ENCODE results near the gene UBE2Q1.

UBE2Q1 gene

DNA sequence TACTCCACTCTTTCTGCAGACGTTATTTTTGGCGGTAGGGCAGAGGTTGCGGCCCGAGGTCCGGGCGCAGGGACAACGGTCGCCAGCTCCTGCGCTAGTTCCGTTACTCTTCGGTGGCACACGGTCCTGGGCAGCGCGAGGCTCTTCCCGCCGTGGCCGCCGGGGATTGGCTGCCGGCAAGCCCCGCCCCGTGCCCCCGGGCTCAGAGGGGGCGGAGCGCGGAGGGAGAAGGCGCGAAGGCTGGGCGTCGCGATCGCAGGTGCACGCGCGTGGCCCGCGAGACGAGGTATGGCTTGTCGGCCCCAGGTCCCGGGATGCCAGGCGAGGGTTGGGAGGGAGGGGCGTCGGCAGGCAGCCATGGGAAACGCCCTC is 55.7 kb downstream of the UBE2Q1 start:
- CTCF ChIA-PET: no interaction called here

DNA sequence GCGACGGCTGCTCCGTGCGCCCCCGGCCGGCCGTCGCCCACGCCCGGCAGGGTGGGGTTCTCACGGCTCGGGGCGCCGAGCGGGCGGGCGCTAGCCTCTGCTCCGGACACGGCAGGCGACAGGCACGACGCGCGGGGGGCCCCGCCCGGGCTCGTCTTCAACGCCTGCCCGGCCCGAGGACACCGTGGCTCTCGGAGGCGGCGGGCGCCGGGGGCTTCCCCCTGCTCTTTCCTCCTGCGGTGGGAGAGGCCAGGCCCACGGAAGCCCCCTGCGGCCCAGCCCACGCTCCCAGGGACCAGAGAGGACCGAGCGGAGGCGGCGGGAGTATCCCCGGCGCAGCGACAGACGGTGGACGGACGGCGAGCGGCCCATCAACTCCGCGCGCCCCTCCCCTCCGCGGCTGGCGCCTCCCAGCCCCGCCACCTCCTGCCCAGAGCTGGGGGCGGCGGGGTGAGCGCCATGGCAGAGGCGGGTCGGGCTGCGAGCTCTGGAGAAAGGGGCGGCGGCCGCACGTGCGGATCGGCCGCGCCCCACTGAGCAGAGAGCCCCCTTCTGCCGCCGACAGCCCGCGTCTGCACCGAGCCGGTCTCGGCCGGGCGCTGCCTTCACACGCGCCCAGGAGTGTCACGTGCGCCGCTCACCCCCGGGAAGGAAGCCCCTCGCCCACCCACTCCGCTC is 56.3 kb downstream of the UBE2Q1 start, which contains the start of the genes SHE and TDRD10:
SHE (minus strand) TSS at position 347 of the 678 bp plus-strand sequence. CDS start 386 bp downstream, outside the sequence.
TDRD10 (plus strand) TSS at position 154 of the 678 bp plus-strand sequence. CDS start 4,685 bp downstream, outside the sequence.
- no peak for DNase-seq (ENCODE audit: extremely low spot score)
- ChIA-PET POLR2A (no interaction called here), CTCF (no interaction called here)
- TF ChIP-seq SUZ12 (IDR thresholded peaks at IDR 0.05): no peak
- no peak for TF ChIP-seq TARDBP (IDR thresholded peaks at IDR 0.05)
- TF ChIP-seq LEF1 (IDR thresholded peaks at IDR 0.05; ENCODE audit: borderline replicate concordance): no peak
- no peak for TF ChIP-seq FOXK2 (IDR thresholded peaks at IDR 0.05)
- TF ChIP-seq L3MBTL2 (conservative IDR thresholded peaks at IDR 0.05): no peak
- TF ChIP-seq CTBP1 (IDR thresholded peaks at IDR 0.05; ENCODE audit: borderline replicate concordance): no peak
- TF ChIP-seq FOXA1 (IDR thresholded peaks at IDR 0.05): no peak
- TF ChIP-seq ELF4 (IDR thresholded peaks at IDR 0.05): no peak
- no peak for TF ChIP-seq SP1 (IDR thresholded peaks at IDR 0.05)
- TF ChIP-seq BHLHE40 (IDR thresholded peaks at IDR 0.05; ENCODE audit: borderline replicate concordance): no peak
- TF ChIP-seq HDGF (IDR thresholded peaks at IDR 0.05; ENCODE audit: borderline replicate concordance): no peak
- TF ChIP-seq, protein P1, sequence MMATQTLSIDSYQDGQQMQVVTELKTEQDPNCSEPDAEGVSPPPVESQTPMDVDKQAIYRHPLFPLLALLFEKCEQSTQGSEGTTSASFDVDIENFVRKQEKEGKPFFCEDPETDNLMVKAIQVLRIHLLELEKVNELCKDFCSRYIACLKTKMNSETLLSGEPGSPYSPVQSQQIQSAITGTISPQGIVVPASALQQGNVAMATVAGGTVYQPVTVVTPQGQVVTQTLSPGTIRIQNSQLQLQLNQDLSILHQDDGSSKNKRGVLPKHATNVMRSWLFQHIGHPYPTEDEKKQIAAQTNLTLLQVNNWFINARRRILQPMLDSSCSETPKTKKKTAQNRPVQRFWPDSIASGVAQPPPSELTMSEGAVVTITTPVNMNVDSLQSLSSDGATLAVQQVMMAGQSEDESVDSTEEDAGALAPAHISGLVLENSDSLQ (IDR thresholded peaks at IDR 0.05): no peak

More for the DNA sequence above, 55.7 kb downstream of the UBE2Q1 start:
- no peak for TF ChIP-seq NFRKB (IDR thresholded peaks at IDR 0.05)
- TF ChIP-seq L3MBTL2 (conservative IDR thresholded peaks at IDR 0.05): no peak
- TF ChIP-seq FOXM1 (IDR thresholded peaks at IDR 0.05; ENCODE audit: borderline replicate concordance): no peak
- TF ChIP-seq, protein P1 (IDR thresholded peaks at IDR 0.05): no peak
- TF ChIP-seq CTBP1 (IDR thresholded peaks at IDR 0.05; ENCODE audit: borderline replicate concordance): no peak
- TF ChIP-seq BHLHE40 (IDR thresholded peaks at IDR 0.05; ENCODE audit: borderline replicate concordance): no peak
- no peak for TF ChIP-seq SUZ12 (IDR thresholded peaks at IDR 0.05)
- TF ChIP-seq SP1 (IDR thresholded peaks at IDR 0.05): no peak
- no peak for TF ChIP-seq ELF4 (IDR thresholded peaks at IDR 0.05)
- TF ChIP-seq FOXA1 (IDR thresholded peaks at IDR 0.05): no peak
- TF ChIP-seq TARDBP (IDR thresholded peaks at IDR 0.05): no peak
- no peak for TF ChIP-seq ARNT (IDR thresholded peaks at IDR 0.05)
- TF ChIP-seq FOXK2 (IDR thresholded peaks at IDR 0.05): no peak
- TF ChIP-seq LEF1 (IDR thresholded peaks at IDR 0.05; ENCODE audit: borderline replicate concordance): no peak
- TF ChIP-seq ZNF384 (IDR thresholded peaks at IDR 0.05): no peak
- no peak for TF ChIP-seq HDGF (IDR thresholded peaks at IDR 0.05; ENCODE audit: borderline replicate concordance)
- POLR2A ChIA-PET: no interaction called here
- DNase-seq (ENCODE audit: extremely low spot score): no peak

DNA sequence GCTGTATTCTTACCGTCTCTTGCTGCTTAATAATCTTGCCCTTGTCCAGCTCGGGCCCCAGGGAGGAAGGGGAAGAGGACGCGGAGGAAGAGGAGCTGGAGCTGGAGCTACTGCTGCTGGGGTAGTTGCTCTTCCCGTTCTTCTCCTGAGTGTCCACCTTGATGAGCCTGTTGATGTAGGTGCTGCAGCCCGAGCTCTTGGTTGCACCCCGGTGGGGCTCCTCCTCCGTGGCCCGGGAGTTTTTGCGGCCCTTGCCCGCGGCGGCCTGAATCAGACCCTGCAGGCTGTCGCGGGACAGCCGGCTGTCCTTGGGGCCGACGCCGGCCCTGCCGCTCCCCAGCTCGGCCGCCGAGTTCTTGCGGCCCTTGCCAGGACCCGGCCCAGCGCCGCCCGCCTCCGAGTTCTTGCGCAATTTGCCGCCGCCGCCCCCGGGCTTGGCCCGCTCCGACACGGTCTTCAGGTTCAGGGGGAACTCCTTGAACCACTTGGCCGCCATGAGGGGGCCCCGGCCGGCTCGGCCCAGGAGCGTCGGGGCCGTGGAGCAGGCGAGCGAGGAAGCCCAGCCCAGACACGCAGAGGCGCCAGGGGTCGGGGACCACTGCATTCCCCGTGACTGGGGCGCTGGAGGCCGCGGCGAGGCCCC is 56.9 kb downstream of the UBE2Q1 start:
- no peak for DNase-seq (ENCODE audit: extremely low spot score)
- POLR2A ChIA-PET: no interaction called here
- CTCF ChIA-PET: no interaction called here

DNA sequence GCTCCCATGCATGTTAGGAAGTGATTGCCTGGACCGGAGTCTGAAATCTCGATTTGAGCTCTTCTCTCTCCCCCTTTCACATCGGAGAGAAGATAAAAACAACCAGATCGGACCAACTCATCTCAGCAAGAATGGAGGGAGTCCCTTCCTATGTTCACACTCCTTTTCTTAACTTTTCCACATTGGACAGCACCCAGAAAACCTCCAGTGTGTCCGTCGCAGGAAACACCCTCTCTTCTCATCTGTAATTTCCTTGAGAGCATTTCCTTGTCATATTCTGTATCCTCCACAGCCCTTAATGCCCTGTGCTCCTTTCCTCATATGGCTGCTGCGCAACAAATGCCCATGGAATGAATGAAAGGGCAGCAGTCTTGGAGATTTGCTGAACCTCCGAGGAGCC is 57.9 kb downstream of the UBE2Q1 start:
- TF ChIP-seq ZNF384 (IDR thresholded peaks at IDR 0.05) (no peak), L3MBTL2 (conservative IDR thresholded peaks at IDR 0.05) (no peak), FOXK2 (IDR thresholded peaks at IDR 0.05) (no peak), NFRKB (IDR thresholded peaks at IDR 0.05) (no peak), ARNT (IDR thresholded peaks at IDR 0.05) (no peak), HDGF (IDR thresholded peaks at IDR 0.05; ENCODE audit: borderline replicate concordance) (no peak)
- no peak for DNase-seq (ENCODE audit: extremely low spot score)
- ChIA-PET POLR2A (no interaction called here), CTCF (no interaction called here)

More for the DNA sequence above, 56.9 kb downstream of the UBE2Q1 start:
- no peak for TF ChIP-seq FOXK2 (IDR thresholded peaks at IDR 0.05)
- no peak for TF ChIP-seq SUZ12 (IDR thresholded peaks at IDR 0.05)

DNA sequence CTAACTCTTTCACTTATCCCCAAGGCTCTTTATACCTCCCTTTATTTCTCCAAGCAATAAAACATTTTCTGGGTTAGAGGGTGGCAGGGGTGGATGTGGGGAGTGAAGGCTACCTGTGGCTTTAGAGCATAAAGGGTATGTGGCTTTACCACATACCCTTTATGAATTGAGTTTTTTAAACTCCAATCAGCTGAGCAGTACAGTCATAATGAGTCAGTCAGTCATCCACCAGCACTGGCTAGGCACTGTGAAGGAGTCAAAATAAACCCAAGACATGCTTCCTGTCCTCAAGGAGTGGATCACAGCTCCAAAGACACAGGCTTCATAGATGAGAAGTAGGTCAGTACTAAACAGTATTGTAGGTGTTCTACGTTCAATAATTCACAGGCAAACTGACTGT is 59.0 kb downstream of the UBE2Q1 start:
- DNase-seq (ENCODE audit: extremely low spot score): no peak
- ChIA-PET POLR2A (no interaction called here), CTCF (no interaction called here)
- TF ChIP-seq FOXM1 (IDR thresholded peaks at IDR 0.05; ENCODE audit: borderline replicate concordance) (no peak), L3MBTL2 (conservative IDR thresholded peaks at IDR 0.05) (no peak), ELF4 (IDR thresholded peaks at IDR 0.05) (no peak), SUZ12 (IDR thresholded peaks at IDR 0.05) (no peak)
- TF ChIP-seq, protein P1 (IDR thresholded peaks at IDR 0.05): no peak

All from HEK293T (cell line).